VCaP (cell line): ENCODE data around the gene LSMEM2.

Source experiments
- H3K27ac ChIP-seq: fragments of 450-650 bp; 2 replicates; pipeline ENCODE4 v1.5.1; 2017
- TF ChIP-seq, protein P1 (sequence below): fragments of 450-650 bp; conservative IDR thresholded peaks from 2 replicates; pipeline ENCODE4 v1.5.1; 2017; ENCODE audit warnings: mild to moderate bottlenecking, moderate library complexity

Gene LSMEM2

DNA sequence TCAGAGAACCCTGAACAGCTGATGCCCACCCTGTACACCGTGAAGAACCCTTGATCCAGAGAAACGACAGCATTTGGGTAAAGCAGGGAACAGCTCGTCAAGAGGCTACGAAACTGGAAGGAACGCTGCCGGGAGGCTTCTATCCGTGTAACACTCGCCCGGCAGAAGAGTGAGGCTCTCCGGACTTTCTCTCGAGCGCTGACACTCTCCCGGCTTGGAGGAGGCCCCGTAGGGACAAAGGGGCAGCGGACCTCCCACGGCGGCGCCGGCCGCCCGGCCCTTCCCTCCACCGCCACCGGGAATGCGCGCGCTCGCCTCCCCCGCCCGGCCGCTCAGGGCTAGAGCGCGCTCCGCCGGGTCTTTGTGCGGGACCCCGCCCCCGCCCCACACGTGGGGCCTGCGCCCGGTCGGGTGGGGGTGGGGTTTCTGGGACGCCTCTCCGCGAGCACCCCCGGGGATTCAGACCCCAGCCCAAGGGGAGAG is 42.0 kb downstream of the LSMEM2 start:
- TF ChIP-seq, protein P1, sequence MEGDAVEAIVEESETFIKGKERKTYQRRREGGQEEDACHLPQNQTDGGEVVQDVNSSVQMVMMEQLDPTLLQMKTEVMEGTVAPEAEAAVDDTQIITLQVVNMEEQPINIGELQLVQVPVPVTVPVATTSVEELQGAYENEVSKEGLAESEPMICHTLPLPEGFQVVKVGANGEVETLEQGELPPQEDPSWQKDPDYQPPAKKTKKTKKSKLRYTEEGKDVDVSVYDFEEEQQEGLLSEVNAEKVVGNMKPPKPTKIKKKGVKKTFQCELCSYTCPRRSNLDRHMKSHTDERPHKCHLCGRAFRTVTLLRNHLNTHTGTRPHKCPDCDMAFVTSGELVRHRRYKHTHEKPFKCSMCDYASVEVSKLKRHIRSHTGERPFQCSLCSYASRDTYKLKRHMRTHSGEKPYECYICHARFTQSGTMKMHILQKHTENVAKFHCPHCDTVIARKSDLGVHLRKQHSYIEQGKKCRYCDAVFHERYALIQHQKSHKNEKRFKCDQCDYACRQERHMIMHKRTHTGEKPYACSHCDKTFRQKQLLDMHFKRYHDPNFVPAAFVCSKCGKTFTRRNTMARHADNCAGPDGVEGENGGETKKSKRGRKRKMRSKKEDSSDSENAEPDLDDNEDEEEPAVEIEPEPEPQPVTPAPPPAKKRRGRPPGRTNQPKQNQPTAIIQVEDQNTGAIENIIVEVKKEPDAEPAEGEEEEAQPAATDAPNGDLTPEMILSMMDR, result no peak

DNA sequence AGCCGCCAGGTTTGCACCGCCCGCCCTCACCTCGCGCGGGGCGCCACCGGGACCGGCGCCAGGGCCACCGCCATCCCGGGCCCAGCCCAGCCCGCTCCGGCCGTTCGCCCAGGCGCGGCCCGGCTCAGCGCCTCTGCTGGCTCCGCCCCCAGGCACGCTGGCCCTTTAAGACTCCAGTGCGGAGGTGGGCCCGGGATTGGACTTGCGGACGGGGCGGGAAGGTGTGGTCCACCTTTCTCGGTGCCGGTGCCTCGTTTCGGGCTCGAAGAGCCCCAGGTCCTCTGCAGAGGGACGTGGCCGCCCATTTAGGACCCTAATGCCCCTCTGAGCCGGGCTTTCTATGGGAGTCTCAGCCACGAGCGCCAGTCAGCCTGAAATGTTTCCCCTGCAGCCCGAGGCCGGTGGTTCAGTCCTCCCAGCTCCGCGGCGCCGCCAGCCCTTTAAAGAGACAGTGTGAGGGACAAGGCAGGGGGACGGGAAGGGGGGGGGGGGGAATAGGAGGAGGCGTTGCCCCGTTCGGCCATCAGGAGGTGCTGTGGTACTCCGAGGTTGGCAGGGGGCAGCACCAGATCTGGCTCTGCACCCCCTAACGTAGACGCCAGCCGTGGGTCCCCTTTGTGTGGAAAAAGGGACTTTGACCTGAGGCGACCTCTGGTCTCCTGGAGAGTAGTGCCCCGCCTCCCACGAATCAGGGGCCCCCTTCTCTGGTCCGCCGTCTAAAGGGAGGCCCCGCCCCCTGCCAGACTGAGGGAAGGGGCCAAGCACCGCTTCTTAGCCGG is 42.6 kb downstream of the LSMEM2 start:
- TF ChIP-seq, protein P1, result peak; percentile 74
- H3K27ac ChIP-seq, result peak overlapping the region; percentile 97

More for the DNA sequence above, 42.0 kb downstream of the LSMEM2 start:
- peak overlapping the region; percentile 97 for H3K27ac ChIP-seq

- H3K27ac ChIP-seq, result peak overlapping the region; percentile 97
- TF ChIP-seq, protein P1, result no peak; the same call in 1 of the 2 replicates
Measured at GRCh38 chr3:50322115-50322385, 43.2 kb downstream of the LSMEM2 start.

GRCh38 chr3:50322386-50323091 is 43.7 kb downstream of the LSMEM2 start, which contains the start of gene HYAL2:
HYAL2 (minus strand) TSS chr3:50322745; CDS start chr3:50320489, 2,256 bp downstream.
- TF ChIP-seq, protein P1, result no peak
- peak within 1 kb of the TSS; percentile 97 for H3K27ac ChIP-seq

DNA sequence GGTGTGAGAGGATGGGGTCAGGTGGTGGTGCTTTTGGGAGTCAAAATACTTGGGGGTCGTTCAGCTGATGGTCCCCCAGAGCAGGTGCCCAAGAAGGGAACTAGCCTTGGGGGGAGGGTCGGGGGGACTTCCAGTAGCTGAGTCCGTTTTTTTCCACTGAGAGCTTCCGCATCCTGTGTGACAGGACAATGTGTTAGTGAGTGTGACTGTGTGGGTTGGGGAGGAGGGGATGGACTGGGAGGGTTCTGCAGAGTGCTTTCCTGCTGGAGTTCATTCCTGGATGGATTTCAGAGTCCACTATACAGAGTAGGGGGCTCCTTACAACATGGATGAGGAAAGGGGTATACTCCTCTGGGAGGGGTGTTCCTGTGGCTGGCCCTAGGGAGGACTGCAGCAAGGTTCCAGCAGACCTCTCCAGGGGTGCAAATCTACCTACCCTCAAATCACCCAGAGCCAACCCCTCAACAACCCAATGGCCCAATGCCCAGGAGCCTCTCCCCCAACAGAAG is 44.3 kb downstream of the LSMEM2 start:
- peak overlapping the region; percentile 97; the same call in 1 of the 2 replicates for H3K27ac ChIP-seq
- TF ChIP-seq, protein P1, result no peak

GRCh38 chr3:50323614-50324199 is 44.8 kb downstream of the LSMEM2 start:
- peak overlapping the region; percentile 97; the same call in 1 of the 2 replicates for H3K27ac ChIP-seq
- TF ChIP-seq, protein P1, result no peak
